Stromal cell of bone marrow (primary cell): ENCODE results near the gene DYNC1H1.
A peak's percentile ranks its signal among the peaks of the same experiment; 100 is the strongest.

ENCODE experiments used
- DNase-seq: peaks from one replicate; pipeline ENCODE4 v3.0.0-alpha.2; 2012; ENCODE audit warnings: low read depth

The DYNC1H1 gene

DNA sequence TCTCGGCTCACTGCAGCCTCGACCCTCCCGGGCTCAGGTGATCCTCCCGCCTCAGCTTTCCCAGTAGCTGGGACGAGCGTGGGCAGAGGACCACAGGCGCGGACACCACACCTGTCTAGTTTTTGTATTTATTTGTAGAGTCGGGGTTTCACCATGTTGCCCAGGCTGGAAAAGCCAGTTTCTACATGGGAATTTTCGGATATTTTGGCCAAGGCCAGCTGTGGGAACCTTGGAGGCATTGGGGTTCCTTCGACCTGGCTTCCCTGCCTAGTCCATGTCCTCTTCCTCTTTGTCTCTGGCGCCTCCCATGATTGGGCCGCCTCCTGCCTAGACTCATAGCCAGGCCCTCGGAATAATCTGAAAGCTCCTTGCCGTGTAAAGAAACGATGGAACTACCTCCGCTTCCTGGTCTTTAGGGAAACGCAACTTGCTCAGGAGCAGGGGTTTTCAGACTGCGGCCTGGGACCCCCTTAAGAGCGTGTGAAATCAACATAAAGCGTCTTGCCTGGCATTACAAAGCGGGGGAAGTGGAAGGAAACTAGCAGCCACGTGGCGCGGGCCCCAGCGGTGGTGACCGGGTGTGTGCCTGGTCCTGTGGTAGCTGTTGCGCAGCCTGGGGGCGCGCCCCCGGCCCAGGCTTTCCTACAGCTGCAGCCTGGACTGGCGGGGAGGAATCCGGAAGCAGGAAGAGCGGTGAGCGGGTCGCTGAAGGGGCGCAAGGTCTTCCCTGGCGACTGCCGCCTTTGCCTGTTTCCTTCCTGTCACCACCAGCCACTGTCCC, 123.8 kb downstream of the DYNC1H1 start:
- no peak for DNase-seq

DNA sequence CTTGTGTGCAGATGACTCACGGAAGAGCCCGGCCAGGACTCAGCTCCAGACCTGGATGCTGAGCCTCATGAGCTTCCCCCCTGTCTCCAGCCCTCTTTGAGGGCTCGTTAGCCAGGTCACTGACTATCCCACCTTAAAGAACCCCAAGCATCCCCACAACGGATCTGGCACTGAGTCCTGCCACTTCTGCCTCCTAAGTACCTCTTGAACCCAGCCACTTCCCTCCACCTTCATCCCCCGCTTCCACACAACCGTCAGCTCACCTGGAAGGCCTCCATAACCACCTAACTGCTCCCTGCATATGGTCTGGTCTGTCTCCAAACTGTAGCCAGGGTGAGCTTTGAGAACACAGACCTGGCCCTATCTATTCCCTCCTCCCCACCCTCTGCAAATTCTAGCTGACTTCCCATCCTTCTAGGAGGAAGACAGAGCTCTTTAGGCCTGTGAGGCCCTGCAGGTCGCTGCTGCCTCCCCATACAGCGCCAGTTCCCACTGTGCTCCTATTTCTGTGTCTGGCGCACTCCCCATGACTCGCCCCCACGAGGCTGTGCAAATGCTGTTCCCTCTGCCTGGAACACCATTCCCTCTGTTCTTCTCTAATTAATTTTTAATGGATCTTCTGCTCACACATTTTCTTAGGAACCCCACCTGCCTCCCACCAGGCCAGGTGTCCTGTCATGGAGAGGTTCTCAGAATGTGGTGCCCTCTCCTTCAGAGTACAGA, 125.4 kb downstream of the DYNC1H1 start:
- DNase-seq, result no peak

DNA sequence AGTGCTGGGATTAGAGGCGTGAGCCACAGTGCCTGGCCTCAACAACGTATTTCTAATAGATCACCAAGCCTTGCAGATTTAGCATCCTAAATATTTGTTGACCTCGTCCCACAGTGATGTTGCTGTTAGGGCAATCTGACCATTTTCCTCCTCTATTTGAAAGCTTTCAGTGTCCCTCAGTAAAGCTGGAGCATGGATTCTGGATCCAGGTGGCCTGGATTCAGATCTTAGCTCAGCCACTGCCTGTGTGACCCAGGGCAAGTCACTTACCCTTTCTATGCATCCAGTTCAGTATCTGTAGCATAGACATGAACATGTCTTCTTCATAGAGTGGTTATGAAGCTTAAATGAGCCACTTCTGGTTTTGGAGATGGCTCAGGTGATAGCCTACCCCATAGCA, 126.3 kb downstream of the DYNC1H1 start:
- DNase-seq, result no peak

DNA sequence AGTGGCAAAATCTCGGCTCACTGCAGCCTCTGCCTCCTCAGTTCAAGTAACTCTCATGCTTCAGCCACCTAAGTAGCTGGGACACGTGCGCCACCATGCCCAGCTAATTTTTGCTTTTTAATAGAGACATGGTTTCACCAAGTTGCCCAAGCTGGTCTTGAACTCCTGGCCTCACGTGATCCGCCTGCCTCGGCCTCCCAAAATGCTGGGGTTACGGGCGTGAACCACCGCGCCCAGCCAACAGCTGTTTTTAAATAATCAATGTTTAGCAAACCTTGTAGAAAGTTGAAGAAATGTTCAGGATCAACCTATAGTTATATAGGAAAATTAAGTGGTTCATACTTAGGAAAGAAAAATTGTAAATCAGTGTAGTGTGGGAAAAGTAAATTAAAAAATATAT, 128.4 kb downstream of the DYNC1H1 start:
- no peak for DNase-seq

DNA sequence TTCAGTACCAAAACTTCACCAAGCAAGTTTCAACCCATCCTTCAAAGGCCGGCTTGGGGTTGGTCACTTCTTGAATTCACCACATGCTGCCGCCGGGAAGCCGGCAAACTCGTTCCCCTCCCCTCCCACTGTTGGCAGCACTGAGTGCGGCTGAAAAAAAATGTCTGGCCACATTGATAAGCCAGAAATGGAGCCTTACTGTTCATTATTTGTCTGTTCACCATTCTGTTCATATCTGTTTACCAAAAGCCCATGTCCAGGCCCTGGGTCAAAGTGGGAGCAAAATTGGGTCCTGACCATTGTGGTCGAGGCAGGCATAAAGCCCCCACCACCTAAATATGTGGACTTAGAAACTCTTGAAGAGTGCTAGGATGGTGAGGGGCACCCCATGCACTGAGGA, 129.7 kb downstream of the DYNC1H1 start:
- DNase-seq, result no peak

DNA sequence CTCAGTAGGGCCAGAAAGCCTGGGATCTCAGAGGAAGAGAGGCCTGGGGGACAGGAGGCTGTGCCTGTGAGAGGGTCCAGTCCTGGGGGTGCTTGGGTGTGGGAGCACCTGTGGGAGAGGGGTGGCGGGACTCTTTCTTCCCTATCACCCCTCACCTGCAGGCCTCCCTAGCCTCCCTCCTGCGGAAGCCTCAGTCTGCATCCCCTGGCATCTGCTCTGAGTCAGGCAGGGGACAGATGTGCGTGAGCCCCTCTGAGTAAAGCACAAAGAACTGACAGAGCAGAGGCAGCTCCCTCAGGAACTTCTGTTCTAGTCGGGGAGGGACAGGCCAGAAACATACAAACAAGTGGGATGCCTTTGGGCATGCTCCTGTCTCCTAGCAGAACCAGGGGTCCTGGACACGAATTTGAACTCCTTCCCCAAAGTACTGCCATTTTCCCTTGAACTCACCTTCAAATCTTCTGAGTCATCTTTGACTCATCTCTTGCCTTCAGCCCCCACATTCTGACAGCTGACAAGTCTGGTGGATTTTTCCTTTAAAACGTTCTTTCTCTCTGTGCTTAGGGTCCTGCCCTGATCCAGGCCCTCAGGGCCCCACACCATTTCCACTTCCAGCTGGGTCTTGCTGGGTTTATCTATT, 131.0 kb downstream of the DYNC1H1 start:
- no peak for DNase-seq

DNA sequence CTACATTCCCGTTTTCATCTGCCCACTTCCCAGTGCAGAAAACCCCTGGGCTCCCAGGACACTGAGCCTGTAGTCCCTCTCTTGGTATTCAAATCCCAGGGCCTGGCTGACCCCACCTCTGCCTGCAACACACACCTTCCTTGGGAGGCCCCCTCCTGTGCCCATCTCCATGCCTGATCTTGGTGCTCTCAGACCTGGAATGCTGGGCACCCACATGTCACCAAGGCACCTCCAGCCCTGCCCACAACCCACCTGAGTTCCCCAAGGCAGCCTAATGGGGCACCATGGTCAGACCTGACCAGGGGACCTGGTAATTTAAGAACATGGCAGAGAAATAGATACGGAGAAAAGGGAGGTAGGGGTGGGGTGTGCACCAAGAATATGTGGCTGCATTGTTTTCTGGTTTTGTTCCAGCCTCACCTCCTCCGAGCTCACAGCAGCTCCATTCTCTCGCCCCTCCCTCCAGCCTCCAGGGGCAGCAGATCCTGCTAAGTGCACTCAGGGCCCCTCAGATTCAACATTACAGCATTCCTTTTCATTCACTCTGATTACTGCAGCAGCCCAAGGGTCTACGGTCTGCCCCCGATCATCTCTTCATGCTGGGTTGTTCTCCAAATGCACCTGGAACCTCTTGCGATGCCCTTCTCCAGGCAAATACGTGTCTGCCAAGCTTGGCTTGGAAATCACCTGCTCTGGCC, 131.6 kb downstream of the DYNC1H1 start:
- no peak for DNase-seq

DNA sequence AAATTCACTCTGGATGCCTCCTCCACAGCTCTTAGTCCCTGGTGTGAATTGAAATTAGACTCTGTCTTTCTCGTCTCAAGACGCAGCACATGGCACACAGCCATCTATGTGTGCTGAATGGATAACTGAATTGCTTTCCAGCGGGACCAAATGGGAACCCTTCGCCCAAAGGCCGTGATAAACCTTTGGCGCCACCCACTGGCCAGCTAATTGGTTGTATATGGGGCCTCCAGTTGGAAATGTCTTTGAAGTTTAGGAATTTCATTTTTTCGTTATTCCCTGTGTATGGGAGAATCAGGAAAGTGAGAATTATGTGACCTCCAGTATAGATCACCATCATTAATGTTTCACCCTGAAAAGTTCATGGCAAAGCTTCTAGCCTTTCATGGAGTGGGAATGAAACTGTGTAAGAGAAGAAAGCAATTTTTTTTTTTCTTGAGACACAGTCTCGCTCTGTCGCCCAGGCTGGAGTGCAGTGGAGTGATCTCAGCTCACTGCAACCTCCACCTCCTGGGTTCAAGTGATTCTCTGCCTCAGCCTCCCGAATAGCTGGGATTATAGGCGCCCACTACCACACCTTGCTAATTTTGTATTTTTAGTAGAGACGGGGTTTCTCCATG, 132.3 kb downstream of the DYNC1H1 start:
- DNase-seq, result peak; percentile 66

DNA sequence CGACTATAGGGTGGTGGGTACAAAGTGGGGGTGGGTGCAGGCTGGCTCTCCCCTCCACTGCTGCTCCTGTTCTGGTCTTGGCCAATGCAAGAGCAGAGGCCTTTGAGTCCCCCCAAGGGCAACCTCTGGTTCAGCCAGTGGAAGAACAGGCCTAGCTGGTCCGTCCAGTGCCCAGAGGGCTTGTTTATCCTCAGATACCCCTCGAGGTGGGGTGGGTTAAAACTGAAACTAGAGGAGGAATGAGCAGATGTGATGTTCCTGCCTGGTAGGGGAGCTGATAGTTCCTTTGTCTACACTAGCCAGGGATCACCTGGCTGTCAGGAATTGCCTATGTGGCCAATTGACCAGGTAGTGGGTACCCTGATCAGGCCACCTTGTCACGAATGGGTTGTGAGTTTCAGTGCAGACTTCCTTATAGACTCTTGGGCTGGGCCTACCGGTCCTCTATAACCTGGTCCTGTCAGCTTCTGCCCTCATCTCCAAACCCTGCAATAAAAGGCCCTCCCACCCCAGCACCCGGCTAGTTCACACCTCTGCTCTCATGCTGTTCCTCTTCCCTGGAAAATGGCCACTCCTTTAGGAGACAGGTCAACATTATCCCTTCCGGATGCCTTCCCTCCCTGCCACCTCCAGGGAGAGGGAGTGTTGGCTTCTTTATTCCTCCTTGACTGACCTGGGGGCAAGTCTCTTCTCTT, 133.2 kb downstream of the DYNC1H1 start:
- DNase-seq, result no peak

DNA sequence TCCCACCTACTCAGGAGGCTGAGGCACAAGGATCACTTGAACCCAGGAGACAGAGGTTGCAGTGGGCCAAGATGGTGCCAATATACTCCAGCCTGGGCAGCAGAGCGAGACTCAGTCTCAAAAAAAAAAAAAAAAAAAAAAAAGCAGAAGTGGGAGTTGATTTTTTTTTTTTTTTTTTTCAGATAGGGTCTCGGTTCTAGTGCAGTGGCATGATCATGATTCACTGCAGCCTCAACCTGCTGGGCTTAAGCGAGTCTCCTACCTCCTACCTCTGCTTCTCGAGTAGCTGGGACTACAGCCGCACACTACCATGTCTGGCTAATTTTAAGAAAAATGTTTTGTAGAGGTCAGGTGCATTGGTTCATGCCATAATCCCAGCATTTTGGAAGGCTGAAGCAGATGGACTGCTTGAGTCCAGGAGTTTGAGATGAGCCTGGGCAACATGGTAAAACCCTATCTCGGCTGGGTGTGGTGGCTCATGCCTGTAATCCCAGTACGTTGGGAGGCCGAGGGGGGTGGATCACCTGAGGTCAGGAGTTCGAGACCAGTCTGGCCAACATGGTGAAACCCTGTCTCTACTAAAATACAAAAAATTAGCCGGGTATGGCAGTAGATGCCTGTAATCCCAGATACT, 138.8 kb downstream of the DYNC1H1 start:
- no peak for DNase-seq

DNA sequence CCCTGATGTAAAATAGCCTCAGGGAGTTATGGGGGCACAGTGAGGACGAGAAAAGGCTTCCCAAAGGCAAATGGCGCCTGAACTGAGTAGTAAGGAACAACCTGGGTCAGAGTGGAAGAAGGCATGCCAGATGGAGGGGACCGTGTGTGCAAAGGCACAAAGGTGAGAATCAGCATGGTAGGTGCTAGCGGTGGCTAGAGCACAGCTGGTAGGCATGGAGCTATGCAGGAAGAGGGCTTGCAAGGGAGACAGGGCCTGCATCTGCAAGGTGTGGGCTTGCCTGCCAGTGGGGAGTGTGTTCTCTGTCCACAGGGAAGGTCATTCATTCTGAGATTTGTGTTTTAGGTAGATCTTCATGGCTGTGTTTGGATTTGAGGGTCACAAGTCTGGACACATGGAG, 141.0 kb downstream of the DYNC1H1 start:
- DNase-seq, result no peak
